Left kidney (tissue), 2 donors: ENCODE measurements around the gene CPEB3. TPM values are rescaled to one million over a fixed set of nuclear protein-coding genes. Genes with fewer than 3 reads are reported as not detected.

Experiments used
- DNase-seq: peaks from one replicate; pipeline ENCODE4 v3.0.0-alpha.2; 2013
- polyA plus RNA-seq: library from polyadenylated mRNA; unstranded; fragments of 120-200 nt; gene quantifications from one replicate; pipeline ENCODE4 v1.2.1, GENCODE V29; 2013; ENCODE audit not compliant: insufficient read length

The CPEB3 gene
- polyA plus RNA-seq, 1 donor = 3.3 TPM

DNA sequence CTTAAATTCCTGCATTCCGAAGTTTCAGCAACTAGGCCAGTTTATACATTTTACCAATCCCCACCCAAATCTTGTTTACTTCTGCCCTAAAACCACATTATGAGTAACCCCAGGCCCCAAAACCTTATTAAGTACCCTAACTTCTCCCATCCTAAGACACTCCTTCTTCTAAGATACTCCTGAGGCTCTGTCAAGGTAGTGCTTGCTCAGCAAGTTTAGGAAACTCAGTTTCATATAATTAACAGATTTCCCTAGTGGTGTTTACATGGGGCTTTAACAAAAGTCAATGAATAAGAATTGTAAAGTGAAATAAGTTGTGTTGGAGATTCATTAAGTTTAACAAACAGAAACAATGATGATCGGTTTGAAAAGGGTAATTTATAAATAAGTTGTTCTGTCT is 77.8 kb downstream of the CPEB3 start:
- DNase-seq = no peak

DNA sequence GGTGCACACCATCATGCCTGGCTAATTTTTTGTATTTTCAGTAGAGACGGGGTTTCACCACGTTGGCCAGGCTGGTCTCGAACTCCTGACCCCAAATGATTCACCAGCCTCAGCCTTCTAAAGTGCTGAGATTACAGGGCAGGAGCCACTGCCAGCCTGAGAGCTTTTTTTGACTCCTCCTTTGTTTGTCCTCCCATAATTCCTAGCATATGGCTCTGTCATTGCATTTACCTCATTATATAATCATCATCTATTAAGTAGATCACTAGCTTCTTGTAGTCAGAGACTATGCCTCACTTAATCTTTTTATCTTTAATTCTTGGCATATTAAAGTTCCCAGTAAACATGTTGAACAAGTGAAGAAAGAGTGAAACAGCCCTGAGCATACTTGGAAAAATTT is 82.1 kb downstream of the CPEB3 start:
- no peak for DNase-seq

DNA sequence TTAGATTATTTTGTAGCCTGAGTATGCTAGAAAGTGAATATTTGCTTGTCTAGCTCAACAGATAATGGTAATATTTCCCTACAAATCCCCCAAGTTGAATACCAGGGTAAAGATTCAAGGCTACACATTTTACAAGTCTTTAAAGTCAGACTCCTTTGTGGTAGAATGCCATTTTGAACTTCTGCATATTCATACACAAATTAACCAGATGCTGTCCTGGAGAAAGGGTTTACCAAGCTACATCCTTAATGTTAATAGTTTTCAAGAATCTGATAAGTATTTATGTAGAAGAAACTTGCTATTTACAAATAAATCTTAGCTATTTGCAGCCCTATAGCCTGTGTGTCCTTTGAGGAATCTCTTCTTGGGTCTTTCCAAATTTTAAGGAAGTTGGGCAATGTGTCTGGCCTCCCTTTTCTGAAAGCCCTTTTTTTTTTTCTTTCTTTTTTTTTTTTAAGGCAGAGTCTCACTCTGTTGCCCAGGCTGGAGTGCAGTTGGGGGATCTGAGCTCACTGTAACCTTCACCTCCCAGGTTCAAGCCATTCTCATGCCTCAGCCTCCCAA is 82.6 kb downstream of the CPEB3 start:
- DNase-seq = no peak

DNA sequence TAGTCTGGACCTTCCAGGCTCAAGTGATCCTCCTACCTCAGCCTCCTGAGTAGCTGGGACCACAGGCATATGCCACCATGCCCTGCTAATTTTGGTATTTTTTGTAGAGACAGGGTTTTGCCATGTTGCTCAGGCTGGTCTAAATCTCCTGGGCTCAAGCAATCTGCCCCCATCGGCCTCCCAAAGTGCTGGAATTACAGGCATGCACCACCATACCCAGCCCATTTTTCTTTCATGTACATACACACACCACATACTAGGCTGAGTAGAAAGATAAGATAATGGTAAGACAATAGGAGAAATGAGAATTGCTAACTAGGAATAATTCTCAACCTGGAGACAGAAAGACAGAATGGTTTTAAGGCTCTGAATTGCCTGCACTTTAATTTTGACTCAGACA is 83.8 kb downstream of the CPEB3 start:
- no peak for DNase-seq

DNA sequence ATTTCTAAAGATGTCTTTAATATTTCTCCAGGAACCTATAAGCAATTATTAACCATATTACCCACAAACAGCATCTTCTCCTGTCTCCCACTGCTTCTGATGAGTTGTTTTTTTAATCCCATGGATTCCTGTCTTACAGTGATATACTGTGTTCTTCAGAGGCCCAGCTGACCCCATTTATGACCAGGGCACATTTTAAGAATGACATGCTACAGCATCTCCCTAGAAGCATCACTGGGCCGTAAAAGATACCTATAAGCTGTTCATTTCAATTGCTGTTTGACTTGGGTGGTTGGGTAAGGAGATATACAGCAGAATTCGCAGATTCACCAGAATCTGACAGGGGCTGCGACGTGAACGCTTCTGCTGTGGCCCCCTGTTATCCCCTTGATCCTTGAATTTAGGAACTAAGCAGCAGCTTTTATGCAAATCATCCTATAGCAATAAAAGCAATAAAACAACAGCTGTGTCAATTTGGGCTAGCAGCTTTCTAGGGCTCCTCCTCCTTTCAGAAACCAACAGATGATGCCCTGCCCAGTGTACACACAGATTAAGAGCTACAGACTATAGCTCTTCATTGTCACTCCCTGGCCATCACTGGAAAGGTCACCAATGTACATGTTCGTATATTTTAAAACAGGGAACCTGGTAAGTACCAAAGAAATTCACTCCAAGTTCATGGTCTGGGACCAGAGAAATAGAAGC is 86.8 kb downstream of the CPEB3 start:
- no peak for DNase-seq

DNA sequence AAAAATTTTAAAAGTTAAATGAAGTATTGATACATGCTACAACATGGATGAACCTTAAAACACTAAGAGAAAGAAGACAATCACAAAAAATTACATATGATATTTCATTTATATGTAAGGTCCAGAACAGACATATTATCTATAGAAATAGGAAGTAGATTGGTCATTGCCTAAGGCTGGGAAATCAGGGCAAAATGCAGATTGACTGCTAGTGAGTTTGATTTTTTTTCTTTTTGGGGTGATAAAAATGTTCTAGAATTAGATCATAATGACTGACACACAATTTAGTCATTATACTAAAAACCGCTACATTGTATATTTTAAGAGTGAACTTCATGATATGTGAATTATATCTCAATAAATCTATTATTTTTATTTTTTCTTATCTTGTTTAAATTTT is 88.3 kb downstream of the CPEB3 start:
- no peak for DNase-seq

DNA sequence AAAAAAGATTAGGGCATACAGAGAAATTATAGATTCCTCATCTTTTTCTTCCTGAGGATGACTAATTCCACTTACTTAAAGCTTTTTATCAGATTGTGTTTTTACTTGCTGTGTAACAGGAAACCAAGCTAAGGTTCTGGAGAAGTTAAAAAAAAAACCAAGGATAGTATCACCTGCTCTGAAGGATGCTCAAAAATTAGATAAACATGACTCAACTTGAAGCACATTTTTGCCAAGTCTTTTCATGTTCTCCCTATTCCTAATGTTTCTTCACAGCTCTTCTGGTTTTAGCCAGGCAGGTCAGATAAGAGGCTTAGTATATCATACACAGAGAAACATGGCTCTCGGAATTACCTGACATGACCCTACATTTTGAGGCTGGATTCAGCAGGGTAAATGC is 90.3 kb downstream of the CPEB3 start:
- DNase-seq = no peak

DNA sequence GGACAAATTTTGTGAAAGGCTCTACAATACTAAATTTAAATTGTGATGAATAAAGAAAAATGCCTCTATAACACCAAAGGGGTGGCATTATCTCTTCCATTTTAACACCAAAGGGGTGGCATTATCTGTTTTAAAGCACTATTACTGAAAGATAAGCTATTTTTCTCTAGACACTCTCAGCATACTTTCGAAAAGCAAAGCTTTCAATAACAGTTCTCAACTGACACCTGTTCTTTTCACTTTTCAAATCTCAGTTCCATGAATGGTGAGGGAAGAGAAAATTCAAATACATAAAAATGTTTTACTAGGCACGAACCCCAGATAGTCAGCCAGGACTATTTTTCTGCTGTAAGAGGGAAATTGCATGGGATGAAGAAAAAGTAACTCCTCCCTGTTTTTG is 103.8 kb downstream of the CPEB3 start:
- DNase-seq = no peak

DNA sequence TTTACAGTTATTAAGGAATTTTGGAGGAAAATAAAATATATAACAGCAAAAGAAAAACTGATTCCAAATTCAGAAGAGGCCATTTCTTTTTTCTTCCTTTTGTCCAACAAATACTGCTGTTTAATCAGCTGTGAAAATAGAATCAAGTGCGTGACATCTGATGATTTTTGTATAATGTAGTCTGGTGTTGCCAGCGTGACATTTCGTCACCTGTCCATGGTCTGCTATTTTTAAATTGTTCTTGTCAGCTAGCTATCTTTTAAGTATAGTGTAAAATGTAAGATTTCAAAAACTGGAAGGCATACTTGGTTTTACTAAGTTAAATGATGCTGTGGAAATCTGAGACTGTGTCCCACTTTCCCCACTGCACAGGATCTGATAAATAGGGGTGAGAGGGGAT is 105.9 kb downstream of the CPEB3 start:
- DNase-seq = no peak

DNA sequence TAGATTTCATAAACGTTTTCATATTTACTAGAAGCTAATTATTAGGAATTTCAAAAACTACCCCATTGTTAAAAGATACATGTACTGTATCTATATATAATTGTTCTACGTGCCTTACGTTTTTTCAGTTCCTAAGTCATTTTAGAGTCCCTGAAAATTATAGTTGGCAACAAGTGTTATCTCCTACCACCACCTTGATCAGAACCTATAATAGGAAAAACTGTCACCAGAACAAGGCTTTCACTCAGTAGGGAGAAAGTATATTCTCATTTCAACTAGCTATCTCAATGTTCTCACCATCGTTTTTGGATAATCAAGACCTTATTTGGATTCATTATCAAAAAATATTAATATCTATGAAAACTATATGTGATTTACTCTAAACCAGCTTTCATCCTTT is 107.7 kb downstream of the CPEB3 start:
- no peak for DNase-seq

DNA sequence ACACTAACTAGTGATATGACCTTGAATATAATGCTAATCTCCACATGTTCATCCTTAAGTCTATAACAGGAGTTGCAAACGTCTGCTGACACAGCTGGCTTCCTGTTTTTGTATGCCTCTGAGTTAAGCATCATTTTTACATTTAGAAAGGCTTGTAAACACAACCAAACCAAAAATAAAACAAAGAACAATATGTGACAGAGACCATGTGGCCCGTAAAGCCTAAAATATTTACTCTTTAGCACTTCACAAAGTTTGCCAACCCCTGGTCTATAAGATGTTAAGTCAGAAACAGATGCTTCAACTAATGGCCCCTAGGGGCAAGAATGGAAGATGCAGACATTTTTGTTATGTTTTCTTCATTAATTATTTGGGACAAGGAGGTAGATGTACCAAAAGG is 109.3 kb downstream of the CPEB3 start:
- no peak for DNase-seq

DNA sequence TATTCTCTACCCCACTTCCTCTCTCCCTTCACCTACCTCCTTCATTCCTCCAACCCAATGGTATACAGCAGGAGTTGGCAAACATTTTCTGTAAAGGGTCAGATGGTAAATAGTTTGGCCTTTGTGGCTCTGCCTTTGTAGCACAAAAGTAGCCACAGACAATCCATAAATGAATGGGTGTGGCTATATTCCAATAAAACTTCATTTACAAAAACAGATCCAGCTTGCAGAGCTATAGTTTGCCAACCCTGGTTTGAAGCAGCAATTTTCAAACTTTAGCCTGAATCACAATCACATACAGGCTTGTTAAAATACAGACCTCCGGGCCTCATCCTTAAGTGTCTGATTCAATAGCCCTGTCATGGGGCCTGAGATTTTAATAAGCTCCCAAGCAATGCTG is 110.5 kb downstream of the CPEB3 start:
- DNase-seq = no peak

DNA sequence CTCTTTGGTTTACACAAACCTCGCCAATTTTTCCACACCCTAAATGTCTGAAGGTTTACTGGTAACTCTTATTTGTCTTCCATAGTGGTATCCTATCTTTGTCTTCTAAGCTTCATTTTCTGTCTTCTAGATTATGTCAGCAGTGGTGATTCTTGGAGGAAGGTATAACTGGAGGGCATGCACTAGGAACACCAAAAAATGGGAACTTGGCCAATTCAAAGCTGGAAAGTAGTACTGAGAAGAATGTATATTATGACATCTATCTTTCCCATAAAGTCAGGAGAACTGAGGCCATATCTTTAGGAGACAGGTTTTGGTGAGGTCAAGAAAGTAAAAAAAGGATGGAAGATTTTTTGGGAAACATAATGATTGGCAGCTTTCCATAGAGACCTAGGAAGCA is 113.3 kb downstream of the CPEB3 start:
- DNase-seq = no peak

DNA sequence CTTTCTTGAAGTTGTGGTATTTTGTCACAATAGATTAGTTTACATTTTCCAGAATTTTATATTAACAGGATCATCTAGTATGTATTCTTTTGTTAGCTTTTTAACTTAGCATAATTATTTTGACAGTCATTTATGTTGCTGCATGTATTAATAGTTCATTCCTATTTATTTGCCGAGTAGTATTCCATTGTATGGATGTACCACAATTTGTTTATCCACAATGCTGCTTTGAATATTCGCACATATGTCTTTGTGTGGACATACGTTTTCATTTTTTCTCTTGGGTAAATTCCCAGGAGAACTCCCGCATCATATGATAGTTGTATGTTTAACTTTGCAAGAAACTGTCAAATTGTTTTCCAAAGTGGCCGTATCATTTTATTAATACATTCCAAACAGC is 115.7 kb downstream of the CPEB3 start:
- DNase-seq = no peak

DNA sequence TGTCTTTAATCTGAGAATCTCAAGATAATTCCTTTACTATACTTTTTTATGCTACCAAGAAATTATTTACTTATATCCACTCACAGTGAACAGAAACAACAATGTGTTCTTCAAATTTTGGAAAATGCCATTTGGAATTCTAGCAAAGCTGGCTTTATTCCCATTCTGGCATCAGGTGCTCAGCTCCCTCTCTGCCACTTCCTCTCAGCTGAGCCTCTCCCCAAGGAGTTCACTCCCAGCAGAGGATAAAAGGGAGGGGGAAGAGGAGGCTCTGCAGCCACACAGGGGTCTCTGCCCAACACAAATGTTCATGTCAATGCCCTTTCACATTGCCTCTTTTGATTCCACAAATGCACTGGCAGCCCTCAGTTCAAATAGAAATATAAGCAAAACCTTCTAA is 116.9 kb downstream of the CPEB3 start:
- DNase-seq = no peak

DNA sequence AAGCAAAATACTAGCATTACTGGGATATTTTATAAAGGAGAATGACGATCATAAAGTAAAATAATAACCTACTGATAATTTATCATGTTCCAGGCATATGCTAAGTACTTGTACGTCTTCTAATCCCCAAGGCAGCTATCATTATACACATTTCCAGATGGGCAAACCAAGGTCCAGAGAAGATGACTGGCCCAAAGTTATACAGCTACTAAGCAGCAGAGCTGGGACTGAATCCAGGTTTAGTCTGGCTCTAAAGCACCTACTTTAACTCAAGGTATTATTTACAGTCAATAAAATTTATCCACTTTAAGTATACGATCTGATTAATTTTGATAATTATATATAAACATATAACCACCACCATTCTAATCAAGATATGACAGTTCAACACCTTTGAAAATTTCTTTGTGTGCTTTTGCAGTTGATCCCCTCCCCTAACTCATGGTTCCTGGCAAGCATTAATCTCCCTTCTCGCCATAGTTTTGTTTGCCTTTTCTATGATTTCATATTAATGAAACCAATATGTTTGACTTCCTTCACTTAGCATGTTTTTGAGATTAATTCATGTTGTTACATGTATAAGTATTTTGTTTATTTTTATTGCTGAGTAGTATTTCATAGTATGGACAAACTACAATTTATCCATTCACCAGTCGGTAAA is 126.7 kb downstream of the CPEB3 start:
- DNase-seq = no peak

DNA sequence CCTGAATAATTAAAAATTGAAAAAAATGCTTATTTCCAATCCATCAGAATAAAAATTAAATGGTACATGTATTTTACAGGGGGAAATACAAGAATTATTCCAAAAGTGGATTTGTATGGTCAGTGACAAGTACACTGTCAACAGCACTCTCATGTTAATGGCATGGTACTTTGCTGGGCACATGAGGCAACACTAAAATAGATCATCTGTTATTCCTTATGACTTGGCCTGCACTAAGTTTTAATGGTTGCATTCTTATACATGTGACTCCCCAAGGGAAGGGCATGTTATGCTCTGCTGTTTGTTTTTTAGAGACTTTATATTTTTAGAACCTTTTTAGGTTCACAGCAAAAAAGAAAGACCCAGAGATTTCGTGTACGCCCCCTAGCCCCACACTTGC is 128.3 kb downstream of the CPEB3 start:
- DNase-seq = no peak

DNA sequence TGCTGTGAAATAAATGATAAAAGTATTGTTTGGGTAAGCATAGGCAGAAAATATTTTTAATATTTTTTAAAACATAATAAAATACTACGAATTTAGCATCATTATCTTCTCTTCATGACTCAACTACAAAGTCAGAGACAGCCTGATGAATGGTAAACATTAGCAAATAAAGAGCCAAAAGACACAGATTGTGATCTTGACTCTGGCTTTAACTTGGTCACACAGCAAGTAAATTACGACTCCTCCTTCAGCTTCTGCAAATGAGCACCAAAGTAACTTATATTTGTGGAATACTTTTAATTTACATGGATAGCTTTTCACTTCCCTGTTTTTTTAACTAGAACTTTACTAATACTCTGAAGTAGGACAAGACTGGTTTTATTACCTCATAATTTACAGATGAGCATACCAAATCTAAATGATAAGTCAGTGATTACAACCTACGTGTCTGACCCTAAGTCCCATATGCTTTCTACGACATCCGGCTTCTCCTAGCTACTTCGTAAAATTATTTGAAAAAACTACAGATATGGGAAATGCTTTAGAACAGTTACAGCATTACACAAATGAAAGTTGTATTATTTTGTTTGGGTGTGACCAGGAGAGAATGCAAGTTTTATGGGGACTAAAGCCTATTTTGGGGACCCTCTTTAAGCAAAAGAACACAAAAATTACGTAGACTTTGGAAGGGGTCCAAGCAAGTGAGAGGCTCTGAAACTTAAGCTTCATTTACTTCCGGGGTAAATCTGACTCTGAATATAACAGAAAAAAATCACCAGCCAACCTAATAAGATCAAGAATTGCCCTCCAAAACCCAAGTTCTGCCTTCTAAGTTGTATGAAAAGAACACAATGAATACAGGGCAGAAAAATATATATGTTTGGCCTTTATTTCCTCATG is 133.8 kb downstream of the CPEB3 start:
- DNase-seq = no peak

DNA sequence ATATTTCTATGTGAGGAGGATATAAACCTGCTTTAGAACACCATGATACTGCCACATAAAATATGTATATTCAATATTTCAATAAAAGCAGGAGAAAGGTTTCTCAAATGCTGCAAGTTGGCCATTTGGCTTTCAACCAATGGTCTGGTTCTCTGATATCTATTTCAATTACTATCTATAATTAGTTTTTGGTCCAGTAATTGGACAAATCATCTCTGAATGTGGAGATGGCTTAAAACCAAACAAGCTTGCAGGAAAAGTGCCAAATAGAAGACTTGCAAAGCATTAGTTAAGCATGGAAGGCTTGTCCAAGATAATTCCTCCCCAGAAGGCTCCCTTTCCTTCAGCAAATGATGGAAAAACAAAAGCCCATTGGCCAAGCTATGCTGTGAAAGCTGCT is 140.1 kb downstream of the CPEB3 start:
- no peak for DNase-seq

DNA sequence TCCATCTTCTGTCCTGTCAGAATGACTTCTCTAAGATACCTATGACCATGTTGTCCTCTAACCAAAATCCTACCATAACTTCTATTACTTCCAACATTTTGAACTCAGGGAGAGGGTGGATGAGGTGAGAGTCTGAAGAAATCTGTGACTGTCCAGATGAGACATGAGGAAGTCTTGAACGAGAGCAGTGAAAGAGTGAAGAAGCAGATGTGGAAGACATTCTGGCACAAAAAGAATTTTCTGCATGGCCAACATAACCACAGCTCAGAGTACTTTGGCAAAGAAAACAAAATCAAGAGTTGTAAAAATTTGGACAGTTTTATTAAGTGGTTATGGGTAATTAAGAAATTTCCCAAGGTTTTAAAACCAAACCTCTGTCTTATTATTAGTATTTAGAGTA is 141.6 kb downstream of the CPEB3 start:
- DNase-seq = no peak

DNA sequence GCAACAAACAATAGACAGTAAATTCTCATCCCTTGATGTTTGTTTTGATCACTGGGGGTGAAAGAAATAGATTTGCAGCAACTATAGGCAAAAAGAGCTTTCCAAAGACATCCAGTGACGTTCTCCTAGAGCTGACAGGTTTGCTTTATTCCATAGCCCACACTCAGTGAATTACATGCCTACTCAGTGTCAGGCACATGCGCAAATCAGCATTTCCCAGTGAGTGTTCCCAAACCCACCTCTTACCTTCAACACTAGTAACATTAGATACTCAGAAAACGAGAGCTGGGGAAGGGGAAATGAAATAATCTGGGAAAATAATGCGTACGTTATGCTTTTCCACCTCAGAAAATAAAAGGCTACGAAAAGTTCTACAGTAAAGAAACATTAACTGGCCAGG is 144.1 kb downstream of the CPEB3 start:
- no peak for DNase-seq

DNA sequence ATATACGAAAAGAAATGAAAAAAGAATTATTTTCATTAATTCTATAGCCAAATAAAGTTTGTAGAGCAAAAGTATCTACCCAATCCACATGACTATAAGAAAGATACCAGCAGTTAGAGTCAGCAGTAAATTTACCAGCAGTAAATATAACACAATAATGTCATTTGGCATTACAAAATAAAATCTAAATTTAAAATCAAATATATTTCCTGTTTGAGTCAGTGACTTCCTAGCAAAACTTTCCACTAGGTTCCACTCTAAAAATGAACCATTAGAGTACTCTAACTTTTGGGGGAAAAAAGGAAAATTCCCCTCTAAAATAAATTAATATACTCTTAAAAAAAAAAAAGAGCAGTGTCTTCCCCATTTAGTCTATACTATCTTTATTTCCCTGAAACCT is 144.8 kb downstream of the CPEB3 start:
- no peak for DNase-seq

DNA sequence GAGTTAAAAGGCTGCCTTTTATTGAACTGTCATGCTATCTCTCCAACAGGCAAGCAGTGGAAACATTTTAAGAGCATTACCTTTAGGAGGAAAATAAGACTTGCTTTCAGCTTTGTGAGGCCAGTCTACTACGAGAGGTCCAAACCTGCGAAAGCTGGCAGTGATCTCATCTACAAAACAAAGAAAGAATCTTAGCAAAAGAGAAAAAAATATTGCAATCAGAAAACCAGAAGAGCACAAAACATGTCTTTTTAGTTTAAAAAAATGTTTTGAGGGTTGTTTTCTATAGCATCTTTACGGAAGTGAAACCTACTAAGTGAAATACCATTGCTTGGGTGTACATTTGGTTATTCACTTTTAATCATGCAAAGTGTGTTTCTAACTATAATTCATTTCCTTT is 147.9 kb downstream of the CPEB3 start:
- DNase-seq = no peak
